T47D (cell line): ENCODE results near the gene DNMT3B.
"Not testable (repeated sequence)": the region's sequence is repeated elsewhere in the genome, so short reads cannot be mapped to it uniquely, and the experiment has no call there.

Source experiments
- DNase-seq, 2 experiments: peaks; one replicate each; pipeline versions ENCODE4 v3.0.0 to v3.0.0-alpha.2; 2011 to 2012; ENCODE audit warnings: low read depth in 1 of 2, low spot score in 1 of 2
- JUND ChIP-seq: IDR thresholded peaks from 2 replicates; pipeline ENCODE4 v1.6.1; 2012; ENCODE audit warnings: low read depth
- in situ Hi-C: cut with HindIII; loops from 2 replicates; pipeline ENCODE4 v1.10.0; 2016; ENCODE audit warnings: low sequenced_read_pairs, low pct_unique_long_range_greater_than_20kb

DNMT3B gene

GRCh38 chr20:32751293-32751692, 10.9 kb upstream of the DNMT3B start:
- TF ChIP-seq JUND: no peak
- in situ Hi-C loops: no loop called here
- DNase-seq: no peak

GRCh38 chr20:32751702-32752457, 10.3 kb upstream of the DNMT3B start:
- in situ Hi-C loops: no loop called here
- no peak for TF ChIP-seq JUND
- no peak for DNase-seq

GRCh38 chr20:32752458-32753250, 9.5 kb upstream of the DNMT3B start:
- in situ Hi-C loops: no loop called here
- DNase-seq: no peak
- no peak for TF ChIP-seq JUND

- DNase-seq: no peak
- no peak for TF ChIP-seq JUND
- in situ Hi-C loops: no loop called here
Observed at GRCh38 chr20:32753731-32754130, 8.5 kb upstream of the DNMT3B start.

- in situ Hi-C loops: no loop called here
- DNase-seq: no peak
Observed at GRCh38 chr20:32756156-32756555, 6.0 kb upstream of the DNMT3B start.

GRCh38 chr20:32761417-32761830, 761 bp upstream of the DNMT3B start:
- no peak for DNase-seq
- TF ChIP-seq JUND: no peak
- in situ Hi-C loops: no loop called here

More at GRCh38 chr20:32756156-32756555, 6.0 kb upstream of the DNMT3B start:
- no peak for TF ChIP-seq JUND

- in situ Hi-C loops: no loop called here
- peak in 1 of 2 experiments; percentile 48 for DNase-seq
- TF ChIP-seq JUND: no peak
Observed at GRCh38 chr20:32762754-32763201, 593 bp downstream of the DNMT3B start.

- in situ Hi-C loops: no loop called here
- DNase-seq: peak in 1 of 2 experiments; percentile 56
- TF ChIP-seq JUND: no peak
Observed at GRCh38 chr20:32763202-32764004, 1.2 kb downstream of the DNMT3B start.

- no peak for TF ChIP-seq JUND
- no peak for DNase-seq
- in situ Hi-C loops: no loop called here
Observed at GRCh38 chr20:32764005-32764960, 2.1 kb downstream of the DNMT3B start.

GRCh38 chr20:32765230-32765875, 3.2 kb downstream of the DNMT3B start:
- DNase-seq, in situ Hi-C loops: not testable (repeated sequence)
